ENCODE results near the gene CPPED1.

CPPED1 gene

DNA sequence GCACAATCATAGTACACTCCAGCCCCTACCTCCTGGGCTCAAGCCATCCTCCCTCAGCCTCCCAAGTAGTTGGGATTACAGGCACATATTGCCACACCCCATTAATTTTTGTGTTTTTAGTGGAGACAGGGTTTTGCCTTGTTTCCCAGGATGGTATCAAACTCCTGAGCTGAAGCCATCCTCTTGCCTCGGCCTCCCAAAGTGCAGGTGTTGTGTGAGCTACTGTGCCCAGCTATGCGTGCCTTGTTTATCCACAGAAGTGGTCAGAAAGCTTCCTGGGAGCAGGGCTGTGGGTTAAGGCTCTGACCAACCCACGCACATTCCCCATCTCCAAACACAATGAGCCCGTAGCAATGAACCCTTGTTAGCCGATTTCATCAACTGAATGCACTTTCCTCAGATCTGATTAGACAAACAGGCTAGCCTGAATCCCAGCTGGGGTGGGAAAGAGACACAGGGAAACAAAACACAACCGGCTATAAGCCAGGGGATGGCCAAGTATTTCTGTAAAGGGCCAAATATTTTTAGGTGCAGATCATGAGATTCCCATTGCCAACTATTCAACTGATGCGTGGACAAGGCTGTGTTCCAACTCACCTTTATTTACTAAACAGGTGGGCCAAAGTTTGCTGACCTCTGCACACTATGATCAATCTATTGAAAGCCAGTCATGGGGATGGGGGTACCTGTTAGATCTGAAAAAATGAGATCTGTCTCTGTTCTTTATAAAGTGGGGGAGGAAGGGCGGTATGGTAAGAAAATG lies 193.6 kb downstream of the CPPED1 start:
- no peak for DNase-seq (ENCODE audit: low spot score)

Small RNAs within 50 kb of the gene (small RNA-seq; reads per million reads assigned to genes)
- gene MIR4718, result 0 reads per million in 2 experiments
- gene RF00443, result 0 to 0.03 reads per million in 2 experiments

Data from SK-N-DZ (cell line).